HepG2 (cell line): ENCODE measurements around the gene DNAJC1. TPM values are rescaled to one million over a fixed set of nuclear protein-coding genes. Genes with fewer than 3 reads are reported as not detected.

Source experiments
- ATAC-seq: fragments of 200-7000 bp; cut with Tn5 transposase; 3 replicates; pipeline ENCODE4 v1.9.1; 2020; ENCODE audit warnings: mild to moderate bottlenecking, moderate library complexity
- BruUV-seq: library from RNA; stranded (reverse); fragments of 400-500 nt; replicated peaks from 2 replicates; lab custom pipeline; 2021; lab: Mats Ljungman, UMichigan
- CTCF ChIA-PET: fragments of 300-600 bp; formaldehyde crosslinking; extraction: SDS; loops from one replicate; lab custom pipeline; 2021; ENCODE audit warnings: low total read pairs, inconsistent platforms, low intra/inter-chr PET ratio; lab: Yijun Ruan, JAX
- POLR2A ChIA-PET: fragments of 350-600 bp; sonication (Branson Sonifier 250); formaldehyde crosslinking; loops from one replicate; lab custom pipeline; 2020; ENCODE audit warnings: antibody characterized with exemption, inconsistent platforms; lab: Yijun Ruan, JAX
- DNase-seq: peaks from one replicate; pipeline ENCODE4 v3.0.0-alpha.2; 2015; ENCODE audit warnings: low spot score
- FAIRE-seq: peaks from 3 replicates; lab custom pipeline; 2011; peaks lifted over from hg19 to GRCh38; lab: Jason Lieb, UNC
- H2AFZ ChIP-seq: one replicate; pipeline ENCODE4 v1.6.1; 2011; ENCODE audit warnings: low read length, inconsistent platforms
- H3K27ac ChIP-seq: fragments of 300-600 bp; 3 replicates; pipeline ENCODE4 v1.8.0; 2011; ENCODE audit warnings: mixed run types, mild to moderate bottlenecking, mixed read lengths, low read length, inconsistent platforms; ENCODE audit not compliant: insufficient read depth; ENCODE audit errors: extremely low read length
- H3K27me3 ChIP-seq, 2 experiments: fragments of 200-600 bp in 1 of 2; 2 replicates in 1 of 2; 3 replicates in 1 of 2; pipeline versions ENCODE4 v1.6.0 to v1.8.0; 2011; ENCODE audit warnings: low read length in 2 of 2, mild to moderate bottlenecking in 2 of 2, moderate library complexity in 2 of 2, inconsistent platforms in 1 of 2; ENCODE audit not compliant: insufficient read depth in 2 of 2, control insufficient read depth in 1 of 2
- H3K36me3 ChIP-seq, 2 experiments: fragments of 200-600 bp in 1 of 2; replicated peaks in 1 of 2; 2 replicates in 1 of 2; 3 replicates in 1 of 2; pipeline versions ENCODE4 v1.5.1 to v1.8.0; 2011; ENCODE audit warnings: low read length in 2 of 2, inconsistent platforms in 1 of 2; ENCODE audit not compliant: insufficient read depth in 2 of 2, control insufficient read depth in 1 of 2
- H3K4me1 ChIP-seq: 2 replicates; pipeline ENCODE4 v1.5.1; 2012; ENCODE audit warnings: low read length, inconsistent platforms; ENCODE audit not compliant: insufficient read depth
- H3K4me2 ChIP-seq: 2 replicates; pipeline ENCODE4 v1.6.0; 2011; ENCODE audit warnings: low read depth, low read length, inconsistent platforms
- H3K4me3 ChIP-seq, 3 experiments: fragments of 200-600 bp in 1 of 3; sonication (generic), shearing (Covaris generic) in 1 of 3; replicated peaks in 1 of 3; 2 replicates each; pipeline ENCODE4 v1.5.1; 2011 to 2016; ENCODE audit warnings: low read length in 3 of 3, inconsistent platforms in 2 of 3, low read depth in 2 of 3, mild to moderate bottlenecking in 2 of 3, control low read depth in 1 of 3, mixed read lengths in 1 of 3; ENCODE audit not compliant: insufficient read depth in 1 of 3
- H3K79me2 ChIP-seq: one replicate; pipeline ENCODE4 v1.6.1; 2011; ENCODE audit warnings: low read length, inconsistent platforms; ENCODE audit not compliant: insufficient read depth
- H3K9ac ChIP-seq: 2 replicates; pipeline ENCODE4 v1.6.0; 2011; ENCODE audit warnings: mild to moderate bottlenecking, low read depth, low read length, inconsistent platforms; ENCODE audit not compliant: insufficient read depth
- H3K9me3 ChIP-seq: 2 replicates; pipeline ENCODE4 v1.5.1; 2012; ENCODE audit warnings: mild to moderate bottlenecking, low read length
- H4K20me1 ChIP-seq: 2 replicates; pipeline ENCODE4 v1.6.0; 2011; ENCODE audit warnings: inconsistent platforms, mild to moderate bottlenecking, low read length, moderate library complexity; ENCODE audit not compliant: insufficient read depth
- GABPB1 ChIP-seq: IDR thresholded peaks from 2 replicates; pipeline ENCODE4 v1.6.1; 2016; ENCODE audit warnings: mild to moderate bottlenecking, missing genetic modification reagents, moderate library complexity, missing compliant biosample characterization
- MAFF ChIP-seq: IDR thresholded peaks from 2 replicates; pipeline ENCODE4 v1.6.1; 2011; ENCODE audit warnings: low read depth, low read length, improper control_type of control experiment
- MAFK ChIP-seq, 2 experiments: IDR thresholded peaks in 1 of 2; conservative IDR thresholded peaks in 1 of 2; 2 replicates each; pipeline ENCODE4 v1.6.1; 2011; ENCODE audit warnings: improper control_type of control experiment in 2 of 2, low read length in 2 of 2
- MTA3 ChIP-seq: sonication (generic); formaldehyde crosslinking; IDR thresholded peaks from 2 replicates; pipeline ENCODE4 v1.4.0; 2020; ENCODE audit warnings: missing genetic modification reagents
- RXRB ChIP-seq: IDR thresholded peaks from 2 replicates; pipeline ENCODE4 v1.6.1; 2016; ENCODE audit warnings: borderline replicate concordance, missing genetic modification reagents, missing compliant biosample characterization
- TCF7 ChIP-seq: sonication (generic); IDR thresholded peaks from 2 replicates; pipeline ENCODE4 v1.6.1; 2016; ENCODE audit warnings: antibody characterized with exemption, low read depth
- TGIF2 ChIP-seq: IDR thresholded peaks from 2 replicates; pipeline ENCODE4 v1.6.1; 2016; ENCODE audit warnings: control low read depth, missing compliant biosample characterization
- ZNF747 ChIP-seq: sonication (generic); formaldehyde crosslinking; IDR thresholded peaks from 2 replicates; pipeline ENCODE4 v1.8.1; 2023; ENCODE audit warnings: missing genetic modification reagents, mild to moderate bottlenecking, borderline replicate concordance
- ZNF781 ChIP-seq: sonication (generic); formaldehyde crosslinking; IDR thresholded peaks from 2 replicates; pipeline ENCODE4 v1.5.1; 2020; ENCODE audit warnings: borderline replicate concordance, mild to moderate bottlenecking, missing genetic modification reagents; ENCODE audit errors: not compliant biosample characterization
- ZSCAN21 ChIP-seq: sonication (generic); formaldehyde crosslinking; IDR thresholded peaks from 2 replicates; pipeline ENCODE4 v1.8.0; 2022; ENCODE audit warnings: mild to moderate bottlenecking, missing genetic modification reagents, moderate library complexity, borderline replicate concordance
- in situ Hi-C: cut with HindIII; loops from 2 replicates; pipeline ENCODE4 v1.10.0; 2017; ENCODE audit warnings: low pct_unique_long_range_greater_than_20kb; ENCODE audit not compliant: extremely low pct_ligation_motif_present
- intact Hi-C: fragments of 100-400 bp; cut with micrococcal nuclease; formaldehyde crosslinking; loops from one replicate; pipeline ENCODE4 v1.10.0; 2022; ENCODE audit not compliant: unreplicated experiment
- polyA plus RNA-seq, 8 experiments: library from polyadenylated mRNA; depleted of rRNA in 3 of 8; stranded (reverse) in 7 of 8; unstranded in 1 of 8; fragments of >200 nt; fragmentation: Illumina TruSeq in 4 of 8; extraction: Trizol in 4 of 8; gene quantifications; 2 replicates each; pipeline versions ENCODE4 v1.2.1 to v1.2.3, GENCODE V29; 2011 to 2016; ENCODE audit warnings: low read depth in 4 of 8, missing spikeins in 1 of 8, mixed read lengths in 1 of 8; ENCODE audit not compliant: insufficient read depth in 1 of 8
- total RNA-seq, 5 experiments: library from RNA; depleted of rRNA; stranded (reverse); fragments of >200 nt; fragmentation: Illumina TruSeq; extraction: Trizol; gene quantifications; 2 replicates each; pipeline ENCODE4 v1.2.3, GENCODE V29; 2016; ENCODE audit warnings: low read depth in 1 of 5
- TF ChIP-seq, protein P1 (sequence below): sonication (generic); formaldehyde crosslinking; IDR thresholded peaks from 2 replicates; pipeline ENCODE4 v1.9.0; 2021; ENCODE audit warnings: missing genetic modification reagents, borderline replicate concordance
- TF ChIP-seq, protein P2 (sequence below): sonication (generic); formaldehyde crosslinking; IDR thresholded peaks from 2 replicates; pipeline ENCODE4 v1.8.0; 2022; ENCODE audit warnings: mild to moderate bottlenecking, missing genetic modification reagents; ENCODE audit not compliant: insufficient replicate concordance

DNAJC1 gene
- total and polyA plus RNA-seq, 2 of the 13 experiments (the other 11 are each of a cell fraction or from before 2014, with no cell fraction given) = 9.9 to 16.6 TPM

- no peak overlapping the region for H3K4me3 ChIP-seq
- BruUV-seq = no TSS peak
- no peak overlapping the region for H3K9ac ChIP-seq
- POLR2A ChIA-PET = interaction anchor here (1.0 kb wide), 1 partner anchor 431 kb away, joined by 3 read pairs; no protein-coding TSS in a partner anchor
- CTCF ChIA-PET = no interaction called here
- no peaks in the 10 kb centered on the region for H3K79me2 ChIP-seq
- H3K4me2 ChIP-seq = no peak overlapping the region
- no peak overlapping the region for H3K27ac ChIP-seq
- no peak for FAIRE-seq
- no peaks in the 10 kb centered on the region for H4K20me1 ChIP-seq
- no peak for TF ChIP-seq TGIF2 (CRISPR knock-in tag)
- TF ChIP-seq, protein P1, sequence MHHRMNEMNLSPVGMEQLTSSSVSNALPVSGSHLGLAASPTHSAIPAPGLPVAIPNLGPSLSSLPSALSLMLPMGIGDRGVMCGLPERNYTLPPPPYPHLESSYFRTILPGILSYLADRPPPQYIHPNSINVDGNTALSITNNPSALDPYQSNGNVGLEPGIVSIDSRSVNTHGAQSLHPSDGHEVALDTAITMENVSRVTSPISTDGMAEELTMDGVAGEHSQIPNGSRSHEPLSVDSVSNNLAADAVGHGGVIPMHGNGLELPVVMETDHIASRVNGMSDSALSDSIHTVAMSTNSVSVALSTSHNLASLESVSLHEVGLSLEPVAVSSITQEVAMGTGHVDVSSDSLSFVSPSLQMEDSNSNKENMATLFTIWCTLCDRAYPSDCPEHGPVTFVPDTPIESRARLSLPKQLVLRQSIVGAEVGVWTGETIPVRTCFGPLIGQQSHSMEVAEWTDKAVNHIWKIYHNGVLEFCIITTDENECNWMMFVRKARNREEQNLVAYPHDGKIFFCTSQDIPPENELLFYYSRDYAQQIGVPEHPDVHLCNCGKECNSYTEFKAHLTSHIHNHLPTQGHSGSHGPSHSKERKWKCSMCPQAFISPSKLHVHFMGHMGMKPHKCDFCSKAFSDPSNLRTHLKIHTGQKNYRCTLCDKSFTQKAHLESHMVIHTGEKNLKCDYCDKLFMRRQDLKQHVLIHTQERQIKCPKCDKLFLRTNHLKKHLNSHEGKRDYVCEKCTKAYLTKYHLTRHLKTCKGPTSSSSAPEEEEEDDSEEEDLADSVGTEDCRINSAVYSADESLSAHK = no peak
- no peak for TF ChIP-seq MTA3 (CRISPR knock-in tag)
- TF ChIP-seq RXRB (CRISPR knock-in tag) = no peak
- no peak for TF ChIP-seq ZNF781 (CRISPR knock-in tag)
- TF ChIP-seq GABPB1 (CRISPR knock-in tag) = no peak
- TF ChIP-seq MAFK (conservative IDR thresholded peaks at IDR 0.05 in 1 of 2, IDR thresholded peaks at IDR 0.05 in 1 of 2; ENCODE audit: low read length in 2 of 2) = peak; percentile 93 to 99
- no peak for TF ChIP-seq ZSCAN21 (CRISPR knock-in tag)
- no peak for TF ChIP-seq ZNF747 (CRISPR knock-in tag)
- no peak for TF ChIP-seq TCF7
- TF ChIP-seq MAFF = peak; percentile 97
- TF ChIP-seq, protein P2, sequence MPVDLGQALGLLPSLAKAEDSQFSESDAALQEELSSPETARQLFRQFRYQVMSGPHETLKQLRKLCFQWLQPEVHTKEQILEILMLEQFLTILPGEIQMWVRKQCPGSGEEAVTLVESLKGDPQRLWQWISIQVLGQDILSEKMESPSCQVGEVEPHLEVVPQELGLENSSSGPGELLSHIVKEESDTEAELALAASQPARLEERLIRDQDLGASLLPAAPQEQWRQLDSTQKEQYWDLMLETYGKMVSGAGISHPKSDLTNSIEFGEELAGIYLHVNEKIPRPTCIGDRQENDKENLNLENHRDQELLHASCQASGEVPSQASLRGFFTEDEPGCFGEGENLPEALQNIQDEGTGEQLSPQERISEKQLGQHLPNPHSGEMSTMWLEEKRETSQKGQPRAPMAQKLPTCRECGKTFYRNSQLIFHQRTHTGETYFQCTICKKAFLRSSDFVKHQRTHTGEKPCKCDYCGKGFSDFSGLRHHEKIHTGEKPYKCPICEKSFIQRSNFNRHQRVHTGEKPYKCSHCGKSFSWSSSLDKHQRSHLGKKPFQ (CRISPR knock-in tag) = no peak
- no peak overlapping the region for H2AFZ ChIP-seq
- no peaks in the 10 kb centered on the region for H3K36me3 ChIP-seq
- ATAC-seq = no peak
- intact Hi-C loops = no loop called here
- no peaks in the 10 kb centered on the region for H3K9me3 ChIP-seq
- no peak for DNase-seq
- no peaks in the 10 kb centered on the region for H3K27me3 ChIP-seq
- H3K4me1 ChIP-seq = peaks cover 15% of the 10 kb centered on the region
- in situ Hi-C loops = no loop called here
Observed at GRCh38 chr10:21926358-21926925, 77.1 kb downstream of the DNAJC1 start.
